B cell (primary cell): Measurements from ENCODE around the gene VEGFA. TPM values are rescaled to one million over a fixed set of nuclear protein-coding genes. Genes with fewer than 3 reads are reported as not detected.

ENCODE experiments used
- ATAC-seq: fragments of 200-7000 bp; cut with Tn5 transposase; one replicate; pipeline ENCODE4 v1.10.0; 2021; ENCODE audit warnings: low read depth, mild to moderate bottlenecking, moderate number of reproducible peaks, moderate library complexity
- CTCF ChIA-PET: fragments of 350-600 bp; sonication (Branson Sonifier 250); formaldehyde crosslinking; loops from one replicate; lab custom pipeline; 2021; ENCODE audit warnings: antibody characterized with exemption, inconsistent platforms; lab: Charles Lee
- POLR2A ChIA-PET: fragments of 350-600 bp; sonication (Branson Sonifier 250); formaldehyde crosslinking; loops from one replicate; lab custom pipeline; 2021; ENCODE audit warnings: antibody characterized with exemption; lab: Charles Lee
- DNase-seq: peaks from one replicate; pipeline ENCODE4 v3.0.0; 2013
- H2AFZ ChIP-seq: 2 replicates; pipeline ENCODE4 v1.6.1; 2012; ENCODE audit warnings: mild to moderate bottlenecking, low read depth, low read length; ENCODE audit not compliant: insufficient read depth, poor library complexity, severe bottlenecking
- H3K27ac ChIP-seq, 2 donors: 1 replicate in 1 of 2; 2 replicates in 1 of 2; pipeline ENCODE4 v1.5.1; 2012 to 2013; ENCODE audit warnings: low read length in 2 of 2, mild to moderate bottlenecking in 2 of 2, moderate library complexity in 1 of 2
- H3K27me3 ChIP-seq, 4 experiments: fragments of 200-600 bp in 1 of 4; sonication (generic) in 1 of 4; replicated peaks in 1 of 4; 1 replicate in 2 of 4; 2 replicates in 2 of 4; pipeline versions ENCODE4 v1.6.1 to v1.7.0; 2013 to 2016; ENCODE audit warnings: low read length in 3 of 4, mild to moderate bottlenecking in 2 of 4, mixed read lengths in 1 of 4, moderate library complexity in 1 of 4; ENCODE audit not compliant: insufficient read depth in 4 of 4, control insufficient read depth in 3 of 4; ENCODE audit errors: control extremely low read depth in 1 of 4
- H3K36me3 ChIP-seq, 2 experiments: replicated peaks in 1 of 2; 1 replicate in 1 of 2; 2 replicates in 1 of 2; pipeline versions ENCODE4 v1.6.1 to v1.7.1; 2013; ENCODE audit warnings: low read length in 1 of 2; ENCODE audit not compliant: insufficient read depth in 2 of 2, control insufficient read depth in 1 of 2; ENCODE audit errors: control extremely low read depth in 1 of 2, extremely low read depth in 1 of 2
- H3K4me1 ChIP-seq, 2 donors: fragments of 200-600 bp in 1 of 2; sonication (generic) in 1 of 2; 1 replicate in 1 of 2; 2 replicates in 1 of 2; pipeline versions ENCODE4 v1.5.1 to v1.6.1; 2013 to 2017; ENCODE audit warnings: low read length in 2 of 2; ENCODE audit not compliant: control insufficient read depth in 2 of 2, insufficient read depth in 2 of 2
- H3K4me2 ChIP-seq: replicated peaks from 2 replicates; pipeline ENCODE3; 2012; ENCODE audit warnings: mild to moderate bottlenecking, low read depth, low read length; ENCODE audit not compliant: poor library complexity, severe bottlenecking
- H3K4me3 ChIP-seq, 5 experiments: fragments of 200-600 bp in 1 of 5; sonication (generic) in 1 of 5; 1 replicate in 3 of 5; 2 replicates in 2 of 5; pipeline versions ENCODE4 v1.5.1 to v1.7.0; 2011 to 2016; ENCODE audit warnings: low read length in 4 of 5, mild to moderate bottlenecking in 4 of 5, low read depth in 2 of 5, control low read depth in 1 of 5, moderate library complexity in 1 of 5; ENCODE audit not compliant: insufficient read depth in 1 of 5; ENCODE audit errors: control extremely low read depth in 1 of 5, extremely low read depth in 1 of 5
- H3K79me2 ChIP-seq: fragments of 200-600 bp; sonication (generic); one replicate; pipeline ENCODE4 v1.6.0; 2016; ENCODE audit warnings: low read length; ENCODE audit not compliant: control insufficient read depth, insufficient read depth
- H3K9ac ChIP-seq: fragments of 200-600 bp; sonication (generic); 2 replicates; pipeline ENCODE4 v1.6.1; 2017; ENCODE audit warnings: mild to moderate bottlenecking, low read length, moderate library complexity
- H3K9me3 ChIP-seq, 3 donors: one replicate each; pipeline versions ENCODE4 v1.6.1 to v1.7.1; 2013; ENCODE audit warnings: low read length in 2 of 3; ENCODE audit not compliant: control insufficient read depth in 2 of 3, insufficient read depth in 1 of 3; ENCODE audit errors: control extremely low read depth in 1 of 3
- H4K20me1 ChIP-seq: 2 replicates; pipeline ENCODE4 v1.6.0; 2012; ENCODE audit warnings: mild to moderate bottlenecking, low read length; ENCODE audit not compliant: insufficient read depth, control insufficient read depth, poor library complexity, severe bottlenecking
- H3K27ac Mint-ChIP-seq: one replicate; pipeline ENCODE4 v1.8.0; 2021; ENCODE audit warnings: mixed read lengths
- H3K27me3 Mint-ChIP-seq: one replicate; pipeline ENCODE4 v1.8.0; 2021; ENCODE audit warnings: mixed read lengths
- H3K4me1 Mint-ChIP-seq: one replicate; pipeline ENCODE4 v1.8.0; 2021; ENCODE audit warnings: mixed read lengths
- H3K4me3 Mint-ChIP-seq: one replicate; pipeline ENCODE4 v1.8.0; 2021; ENCODE audit warnings: mixed read lengths
- H3K9me3 Mint-ChIP-seq: one replicate; pipeline ENCODE4 v1.8.0; 2022; ENCODE audit warnings: mixed read lengths; ENCODE audit not compliant: insufficient read depth
- EZH2 ChIP-seq: IDR thresholded peaks from 2 replicates; pipeline ENCODE4 v1.6.1; 2012; ENCODE audit warnings: borderline replicate concordance, low read depth, mild to moderate bottlenecking, moderate library complexity, low read length; ENCODE audit not compliant: insufficient read depth, poor library complexity, severe bottlenecking
- WGBS: methylation state at CpG from one replicate; pipeline ENCODE4 v1.1.5; 2013; ENCODE audit warnings: missing lambda C conversion rate; ENCODE audit not compliant: insufficient coverage; 5-methylcytosine and 5-hydroxymethylcytosine counted together
- intact Hi-C: fragments of 100-400 bp; cut with micrococcal nuclease; formaldehyde crosslinking; loops from one replicate; pipeline ENCODE4 v1.10.0; 2022
- polyA plus RNA-seq: library from polyadenylated mRNA; depleted of rRNA; stranded (reverse); fragments of >200 nt; gene quantifications from 2 replicates; pipeline ENCODE4 v1.2.3, GENCODE V29; 2012
- total RNA-seq, 2 donors: library from RNA; stranded (reverse); fragments of 120-200 nt in 1 of 2; gene quantifications; 1 replicate in 1 of 2; 2 replicates in 1 of 2; pipeline versions ENCODE4 v1.2.3 to v1.2.4, GENCODE V29; 2013 to 2022
- TF ChIP-seq, protein P1 (sequence below): fragments of 200-600 bp; IDR thresholded peaks from one replicate; pipeline ENCODE4 v1.8.0; 2022; ENCODE audit warnings: antibody characterized with exemption, mild to moderate bottlenecking

The VEGFA gene
- total and polyA plus RNA-seq, 2 donors (not counting 1 experiment from before 2014, with no cell fraction given), result 3.9 to 6.4 TPM

DNA sequence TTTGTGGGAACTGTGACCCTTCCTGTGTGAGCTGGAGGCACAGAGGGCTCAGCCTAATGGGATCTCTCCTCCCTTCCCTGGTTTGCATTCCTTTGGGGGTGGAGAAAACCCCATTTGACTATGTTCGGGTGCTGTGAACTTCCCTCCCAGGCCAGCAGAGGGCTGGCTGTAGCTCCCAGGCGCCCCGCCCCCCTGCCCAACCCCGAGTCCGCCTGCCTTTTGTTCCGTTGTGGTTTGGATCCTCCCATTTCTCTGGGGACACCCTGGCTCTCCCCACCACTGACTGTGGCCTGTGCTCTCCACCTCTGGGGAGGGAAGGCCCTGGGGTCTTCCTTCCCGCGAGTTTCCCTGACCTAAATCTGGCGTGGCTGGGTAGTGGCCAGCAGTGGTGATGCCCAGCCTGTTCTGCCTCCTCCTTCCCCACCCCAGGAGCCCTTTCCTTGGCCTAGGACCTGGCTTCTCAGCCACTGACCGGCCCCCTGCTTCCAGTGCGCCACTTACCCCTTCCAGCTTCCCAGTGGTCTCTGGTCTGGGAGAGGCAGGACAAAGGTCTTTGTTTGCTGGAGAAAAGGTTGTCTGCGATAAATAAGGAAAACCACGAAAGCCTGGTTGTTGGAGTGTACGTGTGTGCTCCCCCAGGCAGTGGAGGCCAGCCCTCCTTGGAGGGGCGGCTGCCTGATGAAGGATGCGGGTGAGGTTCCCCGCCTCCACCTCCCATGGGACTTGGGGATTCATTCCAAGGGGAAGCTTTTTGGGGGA is 4.9 kb downstream of the VEGFA start:
- H3K9me3 Mint-ChIP-seq, result no peaks in the 10 kb centered on the region
- Histone ChIP-seq H3K4me2 (peak overlapping the region; percentile 70), H3K27me3 (peaks cover 0 to 36% (median 15%) of the 10 kb centered on the region in 4 experiments), H3K4me1 (peaks cover 21 to 31% of the 10 kb centered on the region in 2 donors), H2AFZ (peak overlapping the region; percentile 61), H3K36me3 (no peaks in the 10 kb centered on the region), H3K79me2 (no peaks in the 10 kb centered on the region), H3K4me3 (no peak overlapping the region), H3K9me3 (no peaks in the 10 kb centered on the region), H4K20me1 (peaks cover 6% of the 10 kb centered on the region), H3K27ac (no peak overlapping the region), H3K9ac (no peak overlapping the region)
- peaks cover 19% of the 10 kb centered on the region for H3K27me3 Mint-ChIP-seq
- CTCF ChIA-PET, result interaction anchor here (0.8 to 8.9 kb wide), 18 partner anchors 9 to 401 kb away, joined by 3 to 103 read pairs (median 4); partner anchors contain the start of genes MAD2L1BP and RSPH9
- H3K4me1 Mint-ChIP-seq, result peaks cover 35% of the 10 kb centered on the region
- 6% methylated on average over 10 of the region's 17 CpGs for WGBS
- ATAC-seq, result peak; percentile 22
- intact Hi-C loops, result loop anchor here (1.0 kb wide), 2 partner anchors 108 to 304 kb away; no protein-coding TSS in a partner anchor
- no peak overlapping the region for H3K27ac Mint-ChIP-seq
- DNase-seq, result peak; percentile 78
- POLR2A ChIA-PET, result interaction anchor here (0.6 kb wide), 1 partner anchor 169 kb away, joined by 11 read pairs; no protein-coding TSS in a partner anchor
- TF ChIP-seq, protein P1, sequence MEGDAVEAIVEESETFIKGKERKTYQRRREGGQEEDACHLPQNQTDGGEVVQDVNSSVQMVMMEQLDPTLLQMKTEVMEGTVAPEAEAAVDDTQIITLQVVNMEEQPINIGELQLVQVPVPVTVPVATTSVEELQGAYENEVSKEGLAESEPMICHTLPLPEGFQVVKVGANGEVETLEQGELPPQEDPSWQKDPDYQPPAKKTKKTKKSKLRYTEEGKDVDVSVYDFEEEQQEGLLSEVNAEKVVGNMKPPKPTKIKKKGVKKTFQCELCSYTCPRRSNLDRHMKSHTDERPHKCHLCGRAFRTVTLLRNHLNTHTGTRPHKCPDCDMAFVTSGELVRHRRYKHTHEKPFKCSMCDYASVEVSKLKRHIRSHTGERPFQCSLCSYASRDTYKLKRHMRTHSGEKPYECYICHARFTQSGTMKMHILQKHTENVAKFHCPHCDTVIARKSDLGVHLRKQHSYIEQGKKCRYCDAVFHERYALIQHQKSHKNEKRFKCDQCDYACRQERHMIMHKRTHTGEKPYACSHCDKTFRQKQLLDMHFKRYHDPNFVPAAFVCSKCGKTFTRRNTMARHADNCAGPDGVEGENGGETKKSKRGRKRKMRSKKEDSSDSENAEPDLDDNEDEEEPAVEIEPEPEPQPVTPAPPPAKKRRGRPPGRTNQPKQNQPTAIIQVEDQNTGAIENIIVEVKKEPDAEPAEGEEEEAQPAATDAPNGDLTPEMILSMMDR, result peak; percentile 84
- no peak for TF ChIP-seq EZH2
- peak overlapping the region; percentile 19 for H3K4me3 Mint-ChIP-seq

DNA sequence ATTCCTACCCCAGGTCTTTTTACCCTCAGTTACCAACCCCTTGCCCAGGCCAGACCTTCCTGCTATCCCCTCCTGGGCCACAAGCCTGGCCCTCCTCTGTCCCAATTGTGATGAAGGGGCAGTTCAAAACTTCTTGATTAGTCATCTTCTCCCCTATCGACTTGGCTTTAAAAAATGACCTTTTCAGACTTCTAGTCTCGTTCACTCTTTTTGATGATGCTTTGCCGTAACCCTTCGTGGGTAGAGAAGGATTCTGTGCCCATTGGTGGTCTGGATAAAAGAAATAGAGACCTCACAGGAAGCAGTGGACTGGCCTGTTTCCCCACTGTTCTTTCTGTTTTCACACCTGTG is 5.5 kb downstream of the VEGFA start:
- 100% methylated on average over 1 of the region's 4 CpGs for WGBS

More for the DNA sequence above, 5.5 kb downstream of the VEGFA start:
- TF ChIP-seq EZH2, result no peak
- TF ChIP-seq, protein P1, result no peak
- Mint-ChIP-seq H3K9me3 (no peaks in the 10 kb centered on the region), H3K4me3 (no peak overlapping the region), H3K27ac (no peak overlapping the region), H3K4me1 (peaks cover 33% of the 10 kb centered on the region), H3K27me3 (peaks cover 16% of the 10 kb centered on the region)
- H3K9ac ChIP-seq, result no peak overlapping the region
- peaks cover 21 to 26% of the 10 kb centered on the region in 2 donors for H3K4me1 ChIP-seq
- peaks cover 6% of the 10 kb centered on the region for H4K20me1 ChIP-seq
- H3K79me2 ChIP-seq, result no peaks in the 10 kb centered on the region
- no peak overlapping the region for H3K4me2 ChIP-seq
- no peaks in the 10 kb centered on the region for H3K36me3 ChIP-seq
- POLR2A ChIA-PET, result no interaction called here
- DNase-seq, result no peak
- no peak overlapping the region for H3K27ac ChIP-seq
- intact Hi-C loops, result no loop called here
- H3K4me3 ChIP-seq, result no peak overlapping the region
- no peaks in the 10 kb centered on the region for H3K9me3 ChIP-seq
- H3K27me3 ChIP-seq, result peaks cover 0 to 36% (median 15%) of the 10 kb centered on the region in 4 experiments
- ATAC-seq, result no peak
- H2AFZ ChIP-seq, result no peak overlapping the region
- CTCF ChIA-PET, result interaction anchor here (0.8 to 8.9 kb wide), 5 partner anchors 10 to 310 kb away, joined by 3 to 103 read pairs (median 3); no protein-coding TSS in a partner anchor
